Esophagus squamous epithelium (tissue), 4 donors: Measurements from ENCODE around the gene FRYL.

Source experiments
- POLR2A ChIP-seq, 4 donors: fragments of 450-650 bp; IDR thresholded peaks; one replicate each; pipeline ENCODE4 v1.6.1; 2017; ENCODE audit warnings: antibody characterized with exemption in 4 of 4, mild to moderate bottlenecking in 4 of 4, moderate library complexity in 3 of 4
- TF ChIP-seq, protein P1 (sequence below), 6 experiments: fragments of 450-650 bp in 4 of 6; fragments of 200-600 bp in 2 of 6; sonication (generic) in 2 of 6; IDR thresholded peaks; one replicate each; pipeline ENCODE4 v1.5.1; 2016 to 2019; ENCODE audit warnings: antibody characterized with exemption in 6 of 6, mild to moderate bottlenecking in 4 of 6, moderate library complexity in 4 of 6

DNA sequence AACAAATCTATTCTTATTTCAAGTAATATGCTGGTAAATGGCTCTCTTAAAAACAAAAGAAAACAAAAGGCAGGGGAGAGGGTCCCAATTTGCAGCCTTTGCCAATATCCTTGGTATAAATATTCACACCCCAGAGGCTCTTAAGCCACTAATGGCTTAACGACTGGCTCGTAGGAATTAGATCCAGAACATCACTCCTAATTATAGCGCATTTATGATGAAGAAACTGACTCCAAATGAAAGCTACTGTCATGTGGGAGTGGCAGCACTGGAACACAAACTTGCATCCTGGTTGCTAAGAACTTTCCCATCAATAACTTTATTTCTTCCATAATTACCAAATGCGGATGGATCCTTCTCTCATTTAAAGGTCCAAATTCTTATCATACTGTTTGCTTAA is 138.7 kb downstream of the FRYL start:
- TF ChIP-seq, protein P1, sequence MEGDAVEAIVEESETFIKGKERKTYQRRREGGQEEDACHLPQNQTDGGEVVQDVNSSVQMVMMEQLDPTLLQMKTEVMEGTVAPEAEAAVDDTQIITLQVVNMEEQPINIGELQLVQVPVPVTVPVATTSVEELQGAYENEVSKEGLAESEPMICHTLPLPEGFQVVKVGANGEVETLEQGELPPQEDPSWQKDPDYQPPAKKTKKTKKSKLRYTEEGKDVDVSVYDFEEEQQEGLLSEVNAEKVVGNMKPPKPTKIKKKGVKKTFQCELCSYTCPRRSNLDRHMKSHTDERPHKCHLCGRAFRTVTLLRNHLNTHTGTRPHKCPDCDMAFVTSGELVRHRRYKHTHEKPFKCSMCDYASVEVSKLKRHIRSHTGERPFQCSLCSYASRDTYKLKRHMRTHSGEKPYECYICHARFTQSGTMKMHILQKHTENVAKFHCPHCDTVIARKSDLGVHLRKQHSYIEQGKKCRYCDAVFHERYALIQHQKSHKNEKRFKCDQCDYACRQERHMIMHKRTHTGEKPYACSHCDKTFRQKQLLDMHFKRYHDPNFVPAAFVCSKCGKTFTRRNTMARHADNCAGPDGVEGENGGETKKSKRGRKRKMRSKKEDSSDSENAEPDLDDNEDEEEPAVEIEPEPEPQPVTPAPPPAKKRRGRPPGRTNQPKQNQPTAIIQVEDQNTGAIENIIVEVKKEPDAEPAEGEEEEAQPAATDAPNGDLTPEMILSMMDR (IDR thresholded peaks at IDR 0.05), result no peak
- TF ChIP-seq POLR2A (IDR thresholded peaks at IDR 0.05), result no peak
